ENCODE measurements around the gene IPO11.

GRCh38 chr5:62627121-62627520 is 214.6 kb downstream of the IPO11 start:
- TF ChIP-seq ZBTB33 (IDR thresholded peaks at IDR 0.05) = no peak
- TF ChIP-seq CTCF (IDR thresholded peaks at IDR 0.05; ENCODE audit: low read depth, low read length, missing input control) = no peak
- no peak for TF ChIP-seq SP1 (IDR thresholded peaks at IDR 0.05)
- no peak for TF ChIP-seq TAF1 (conservative IDR thresholded peaks at IDR 0.05)
- TF ChIP-seq HNF4G (IDR thresholded peaks at IDR 0.05) = no peak
- TF ChIP-seq MAX (IDR thresholded peaks at IDR 0.05) = no peak
- no peak for TF ChIP-seq JUND (IDR thresholded peaks at IDR 0.05)
- no peak for TF ChIP-seq YY1 (IDR thresholded peaks at IDR 0.05)

All from liver (tissue), 3 donors.